NCI-H748 treated with DMSO at 0.1 percent for 48 hours (cell line): Measurements from ENCODE around the gene RAPGEF1.

Experiments
- DNase-seq: peaks from one replicate; lab custom pipeline; 2025; lab: John Stamatoyannopoulos, UW

Gene RAPGEF1

DNA sequence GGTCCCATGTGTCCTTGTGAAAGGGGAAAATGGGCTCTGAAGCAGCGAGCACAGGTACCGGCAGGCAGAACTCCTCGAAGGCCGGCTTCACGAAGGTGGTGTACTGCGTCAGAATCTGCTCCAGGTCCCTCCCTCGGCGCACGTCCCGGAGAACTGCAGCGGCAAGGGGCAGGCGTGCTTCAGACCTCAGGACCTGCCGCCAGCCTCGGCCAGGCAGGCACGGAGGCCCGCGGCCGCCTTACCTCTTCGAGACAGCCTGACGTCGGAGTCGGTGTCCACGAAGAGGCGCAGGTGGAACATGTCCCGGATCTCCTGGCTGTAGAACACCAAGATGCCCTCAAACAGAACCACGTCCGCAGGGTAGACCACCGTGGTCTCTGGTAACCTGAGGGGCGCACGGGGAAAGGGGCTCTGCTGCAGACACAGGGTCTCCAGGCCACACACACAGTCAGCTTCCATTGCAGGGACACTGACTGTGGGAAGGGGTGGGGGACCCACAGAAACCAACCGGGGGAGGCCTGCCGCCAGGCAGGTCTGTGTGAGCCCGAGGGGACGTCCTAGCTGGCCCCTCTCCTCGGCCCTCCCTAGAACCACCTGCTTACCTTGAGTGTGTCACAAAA, 210.9 kb downstream of the RAPGEF1 start:
- no peak for DNase-seq

GRCh38 chr9:131528186-131528585, 211.7 kb downstream of the RAPGEF1 start:
- no peak for DNase-seq
